Measurements from ENCODE around the gene NTPCR.

- TF ChIP-seq CTCF (IDR thresholded peaks at IDR 0.05), result no peak
- TF ChIP-seq EP300 (IDR thresholded peaks at IDR 0.05), result no peak
Measured at GRCh38 chr1:232902774-232903350, 47.5 kb upstream of the NTPCR start.
